Measurements from ENCODE around the gene DOCK3. TPM values are rescaled to one million over a fixed set of nuclear protein-coding genes. Genes with fewer than 3 reads are reported as not detected.

The DOCK3 gene
- total RNA-seq, 1 experiment from 2014 or later: 5.6 TPM

- peaks cover 16% of the 10 kb centered on the region for H3K4me1 Mint-ChIP-seq
- ChIA-PET CTCF (interaction anchor here (1.1 to 3.4 kb wide), 2 partner anchors 9 kb away, joined by 3 to 15 read pairs; partner anchors contain the start of gene RBM15B), POLR2A (no interaction called here)
- H3K27ac Mint-ChIP-seq: no peak overlapping the region
- no peak for DNase-seq (ENCODE audit: low spot score)
- no peak overlapping the region for H3K4me3 Mint-ChIP-seq
- TF ChIP-seq ELF4 (CRISPR knock-in tag; IDR thresholded peaks at IDR 0.05; ENCODE audit: low read depth): no peak
- H3K27me3 Mint-ChIP-seq (ENCODE audit: low read depth): no peaks in the 10 kb centered on the region
- H3K36me3 Mint-ChIP-seq: peaks cover 3% of the 10 kb centered on the region
- no peaks in the 10 kb centered on the region for H3K9me3 Mint-ChIP-seq
- no peak for ATAC-seq
These were observed 706.0 kb downstream of the DOCK3 start for GRCh38 chr3:51380601-51381332.

DNA sequence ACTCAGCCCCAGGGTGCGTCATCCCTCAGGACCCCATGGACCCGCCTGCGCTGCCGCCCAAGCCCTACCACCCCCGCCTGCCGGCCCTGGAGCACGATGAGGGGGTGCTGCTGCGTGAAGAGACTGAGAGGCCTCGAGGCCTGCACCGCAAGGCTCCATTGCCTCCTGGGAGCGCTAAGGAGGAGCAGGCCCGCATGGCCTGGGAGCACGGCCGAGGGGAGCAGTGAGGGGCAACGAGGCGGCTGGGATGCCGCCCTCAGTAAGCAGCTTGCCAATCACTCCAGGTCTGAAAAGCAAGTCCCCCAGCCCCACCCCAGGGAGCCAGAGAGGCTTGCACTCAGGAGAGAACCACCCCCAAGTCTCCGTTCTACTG is 706.6 kb downstream of the DOCK3 start:
- DNase-seq (ENCODE audit: low spot score) (no peak), ATAC-seq (no peak)
- no peak for TF ChIP-seq GABPB1 (CRISPR knock-in tag; IDR thresholded peaks at IDR 0.05)
- TF ChIP-seq, protein P1, sequence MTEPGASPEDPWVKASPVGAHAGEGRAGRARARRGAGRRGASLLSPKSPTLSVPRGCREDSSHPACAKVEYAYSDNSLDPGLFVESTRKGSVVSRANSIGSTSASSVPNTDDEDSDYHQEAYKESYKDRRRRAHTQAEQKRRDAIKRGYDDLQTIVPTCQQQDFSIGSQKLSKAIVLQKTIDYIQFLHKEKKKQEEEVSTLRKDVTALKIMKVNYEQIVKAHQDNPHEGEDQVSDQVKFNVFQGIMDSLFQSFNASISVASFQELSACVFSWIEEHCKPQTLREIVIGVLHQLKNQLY (CRISPR knock-in tag; IDR thresholded peaks at IDR 0.05): no peak
- no peak for TF ChIP-seq ATF2 (CRISPR knock-in tag; IDR thresholded peaks at IDR 0.05; ENCODE audit: borderline replicate concordance, low read depth)
- no peak for TF ChIP-seq ZNF416 (CRISPR knock-in tag; IDR thresholded peaks at IDR 0.05)
- no peak for TF ChIP-seq HMGA2 (CRISPR knock-in tag; IDR thresholded peaks at IDR 0.05)
- no peak for TF ChIP-seq GTF2I (CRISPR knock-in tag; conservative IDR thresholded peaks at IDR 0.05)
- no peak for TF ChIP-seq ZBTB43 (CRISPR knock-in tag; IDR thresholded peaks at IDR 0.05)
- no peak for TF ChIP-seq AFF4 (CRISPR knock-in tag; IDR thresholded peaks at IDR 0.05; ENCODE audit: borderline replicate concordance)
- Mint-ChIP-seq H3K4me3 (no peak overlapping the region), H3K36me3 (peaks cover 8% of the 10 kb centered on the region), H3K27ac (no peak overlapping the region), H3K9me3 (no peaks in the 10 kb centered on the region), H3K27me3 (ENCODE audit: low read depth) (no peaks in the 10 kb centered on the region), H3K4me1 (peaks cover 21% of the 10 kb centered on the region)
- POLR2A ChIA-PET: no interaction called here
- CTCF ChIA-PET: no interaction called here

DNA sequence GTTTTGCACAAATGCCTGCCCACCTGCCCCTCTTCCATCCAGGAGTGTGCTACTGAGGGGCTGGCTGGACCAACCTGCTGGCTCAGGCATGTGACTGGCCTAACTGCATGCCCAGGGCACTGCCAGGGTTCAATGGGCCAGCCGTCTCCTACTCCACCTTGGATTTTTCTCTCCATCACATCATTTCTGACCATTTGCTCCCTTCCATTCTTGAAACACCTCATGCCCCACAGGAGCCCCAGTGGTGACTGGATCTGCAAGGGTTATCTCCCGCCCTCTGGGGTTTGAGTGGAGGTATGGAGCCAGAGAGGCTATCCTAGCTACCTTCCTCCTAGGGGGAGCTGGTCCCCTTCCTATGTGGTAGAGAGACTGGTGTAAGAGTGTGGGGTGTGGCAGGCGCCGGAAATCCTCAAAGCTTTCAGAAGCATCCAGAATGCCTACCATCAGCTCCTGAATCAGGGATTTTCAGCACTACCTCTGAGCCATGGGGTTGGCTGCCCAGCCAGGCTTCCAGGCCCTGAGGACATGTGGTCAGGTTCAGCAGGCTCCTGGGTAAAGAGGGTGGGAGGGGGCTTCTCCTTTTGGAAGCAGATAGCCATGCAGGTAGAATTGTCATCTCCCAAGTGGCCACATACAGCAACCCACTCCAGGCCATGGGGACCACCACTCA is 707.5 kb downstream of the DOCK3 start:
- Mint-ChIP-seq H3K27ac (no peak overlapping the region), H3K4me1 (peaks cover 27% of the 10 kb centered on the region), H3K4me3 (no peak overlapping the region), H3K36me3 (peaks cover 16% of the 10 kb centered on the region), H3K9me3 (no peaks in the 10 kb centered on the region), H3K27me3 (ENCODE audit: low read depth) (no peaks in the 10 kb centered on the region)
- peak; percentile 6; the same call in 1 of the 2 replicates for ATAC-seq
- TF ChIP-seq ATF2 (CRISPR knock-in tag; IDR thresholded peaks at IDR 0.05; ENCODE audit: borderline replicate concordance, low read depth) (no peak), HMGA2 (CRISPR knock-in tag; IDR thresholded peaks at IDR 0.05) (no peak), SMAD4 (CRISPR knock-in tag; IDR thresholded peaks at IDR 0.05) (no peak), ZNF232 (CRISPR knock-in tag; IDR thresholded peaks at IDR 0.05) (no peak), JUN (CRISPR knock-in tag; IDR thresholded peaks at IDR 0.05) (no peak), GRHL2 (CRISPR knock-in tag; IDR thresholded peaks at IDR 0.05; ENCODE audit: insufficient replicate concordance, severe bottlenecking) (no peak), NR2C2 (CRISPR knock-in tag; IDR thresholded peaks at IDR 0.05) (no peak), JAZF1 (CRISPR knock-in tag; IDR thresholded peaks at IDR 0.05) (no peak)
- no peak for DNase-seq (ENCODE audit: low spot score)
- ChIA-PET POLR2A (no interaction called here), CTCF (interaction anchor here (1.3 to 1.7 kb wide), 2 partner anchors 10 to 71 kb away, joined by 3 to 7 read pairs; no protein-coding TSS in a partner anchor)

Data from WTC11 (cell line).